M059J (cell line): ENCODE data around the gene HPCA. TPM values are rescaled to one million over a fixed set of nuclear protein-coding genes. Genes with fewer than 3 reads are reported as not detected.

Source experiments
- DNase-seq: peaks from one replicate; pipeline ENCODE4 v3.0.0-alpha.2; 2012; ENCODE audit warnings: low read depth
- total RNA-seq: library from RNA; depleted of rRNA; stranded (reverse); fragments of >200 nt; shearing (Covaris generic); gene quantifications from 2 replicates; pipeline ENCODE4 v1.2.3, GENCODE V29; 2014; rRNA removed

Gene HPCA
- 0.07 TPM in 1 of 2 replicates, not detected in the other for total RNA-seq

- DNase-seq: peak; percentile 51
These were observed at the start of gene HPCA for GRCh38 chr1:32886004-32886827. TSS of gene HPCA (plus strand) at chr1:32886491. CDS start at chr1:32888899, 2,408 bp downstream.

DNA sequence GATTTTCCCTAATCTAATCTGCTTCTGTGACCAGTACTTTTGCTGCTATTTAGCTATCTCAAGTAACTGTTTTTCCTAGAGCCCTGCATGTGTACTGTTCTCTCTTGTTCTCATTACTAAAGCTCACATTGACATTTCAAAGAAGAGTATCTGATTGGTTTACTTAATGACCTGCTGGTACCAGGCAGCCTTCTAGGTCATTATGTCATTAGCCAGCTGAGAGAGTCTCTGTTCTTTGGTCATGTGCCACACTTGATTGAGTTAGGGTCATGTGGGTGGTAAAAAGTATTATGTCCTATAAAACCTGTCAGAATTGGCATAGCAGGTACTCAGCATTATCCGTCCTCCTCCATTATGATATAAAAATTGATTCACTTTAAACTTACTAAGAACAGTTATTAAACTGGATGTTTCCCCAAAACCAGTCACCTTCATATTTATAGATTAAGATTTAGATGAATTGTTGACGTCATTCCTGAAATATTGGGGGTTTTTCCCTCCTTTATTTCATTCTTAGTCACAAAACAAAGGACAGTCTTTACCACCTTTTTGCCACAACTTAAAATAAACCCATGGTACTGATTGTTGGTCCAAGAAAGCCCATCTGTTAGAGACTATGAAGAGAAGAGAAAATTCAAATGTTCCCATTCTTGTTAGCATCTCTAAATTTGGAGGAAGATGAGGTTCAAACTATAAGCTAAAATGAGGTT, 37.8 kb upstream of the HPCA start:
- DNase-seq: no peak

GRCh38 chr1:32855861-32856617, 30.3 kb upstream of the HPCA start:
- no peak for DNase-seq

DNA sequence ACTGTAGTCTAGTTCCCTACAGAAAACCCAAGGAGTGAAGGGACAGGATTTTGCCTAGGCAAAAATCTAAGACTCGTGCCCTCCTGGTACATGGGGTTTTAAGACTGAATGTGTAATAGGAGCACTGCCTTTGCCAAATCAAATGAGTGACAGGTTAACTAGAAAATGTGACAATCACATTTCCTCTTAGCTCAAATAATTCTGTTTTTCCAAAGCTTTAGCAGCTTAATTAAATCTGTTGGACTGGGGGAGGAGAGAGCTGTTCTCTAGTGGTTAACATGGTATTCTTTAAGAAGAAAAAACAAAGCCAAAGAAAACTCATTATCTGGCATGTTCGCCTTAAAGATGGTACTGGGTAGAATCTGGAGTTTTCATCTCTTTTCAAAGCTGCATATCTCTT, 28.2 kb upstream of the HPCA start:
- no peak for DNase-seq

DNA sequence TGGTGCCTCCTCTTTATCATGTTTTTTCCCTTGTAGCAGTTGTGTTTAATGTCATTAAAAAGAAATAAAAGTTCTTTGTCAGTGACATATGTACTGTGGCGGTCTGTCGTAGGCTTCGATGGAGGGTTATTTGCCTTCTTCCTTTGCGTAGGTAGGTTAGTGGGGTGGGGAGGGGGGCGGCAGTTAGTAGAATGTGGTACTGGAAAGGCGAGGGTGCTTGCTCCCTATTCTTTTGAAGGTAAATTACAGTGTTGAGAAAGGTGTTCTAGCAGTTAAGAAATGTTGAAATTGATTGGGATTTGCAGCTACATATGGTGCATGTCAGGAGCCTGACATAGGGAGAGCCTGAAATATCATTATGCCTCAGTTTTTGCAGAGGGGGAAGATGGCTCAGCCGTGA, 27.5 kb upstream of the HPCA start:
- DNase-seq: no peak

- no peak for DNase-seq
These were observed 26.4 kb upstream of the HPCA start for GRCh38 chr1:32859915-32860314.

DNA sequence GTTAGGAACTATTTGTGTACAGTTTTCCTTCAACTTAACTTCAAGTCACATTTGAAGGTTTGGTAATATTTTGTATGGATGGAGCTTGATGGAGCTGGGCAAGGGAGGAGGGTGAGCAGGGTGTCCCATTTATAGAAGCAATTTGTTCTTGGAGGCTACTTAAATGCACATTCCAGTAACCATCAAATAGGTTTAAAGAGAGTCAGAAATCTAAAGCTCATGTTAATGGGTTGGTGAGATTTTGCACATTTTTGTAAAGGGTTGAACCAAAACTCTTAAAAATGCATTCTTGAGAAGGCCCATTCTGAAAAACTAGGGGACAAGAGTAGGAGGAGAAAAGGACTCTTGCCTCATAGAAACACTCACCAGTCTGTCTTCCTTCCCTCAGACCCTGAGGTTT, 25.7 kb upstream of the HPCA start:
- DNase-seq: no peak

DNA sequence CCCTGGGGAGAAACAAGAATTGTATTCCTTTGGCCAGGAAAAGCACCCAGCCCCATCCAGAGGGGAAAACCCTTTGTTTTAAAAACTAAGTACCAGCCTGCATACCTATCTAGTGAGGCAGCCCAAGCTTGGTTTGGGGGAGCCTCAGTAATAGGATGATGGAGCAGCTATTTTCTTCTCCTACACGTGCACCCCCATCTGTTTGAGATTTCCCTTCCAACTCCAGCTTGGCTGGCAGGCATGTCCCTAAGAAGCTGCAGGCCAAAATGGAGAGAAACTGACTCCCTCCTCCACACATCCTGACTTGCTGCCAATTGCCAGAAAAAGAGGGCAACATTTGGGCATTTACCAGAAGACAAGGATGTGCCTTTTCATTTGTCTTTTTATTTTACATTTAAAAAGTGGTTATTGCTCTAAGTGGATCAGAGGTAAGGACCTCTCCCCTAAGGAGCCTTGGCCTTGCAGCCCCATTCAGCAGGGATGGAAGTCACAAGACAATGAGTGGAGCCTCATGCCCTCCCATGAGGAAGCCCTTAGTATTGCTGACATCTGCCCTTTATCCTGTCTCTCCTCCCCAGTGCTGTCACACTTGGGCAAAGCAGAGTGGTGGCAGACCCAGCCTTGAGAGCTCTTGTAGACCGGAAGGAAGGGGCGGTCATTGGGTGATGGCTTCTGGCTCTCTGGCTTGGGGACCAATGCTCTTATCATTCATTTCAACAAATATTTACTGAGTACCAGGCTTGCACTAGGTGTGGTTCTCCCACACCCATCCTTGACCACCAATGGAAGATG, 24.2 kb upstream of the HPCA start:
- DNase-seq: peak; percentile 51

DNA sequence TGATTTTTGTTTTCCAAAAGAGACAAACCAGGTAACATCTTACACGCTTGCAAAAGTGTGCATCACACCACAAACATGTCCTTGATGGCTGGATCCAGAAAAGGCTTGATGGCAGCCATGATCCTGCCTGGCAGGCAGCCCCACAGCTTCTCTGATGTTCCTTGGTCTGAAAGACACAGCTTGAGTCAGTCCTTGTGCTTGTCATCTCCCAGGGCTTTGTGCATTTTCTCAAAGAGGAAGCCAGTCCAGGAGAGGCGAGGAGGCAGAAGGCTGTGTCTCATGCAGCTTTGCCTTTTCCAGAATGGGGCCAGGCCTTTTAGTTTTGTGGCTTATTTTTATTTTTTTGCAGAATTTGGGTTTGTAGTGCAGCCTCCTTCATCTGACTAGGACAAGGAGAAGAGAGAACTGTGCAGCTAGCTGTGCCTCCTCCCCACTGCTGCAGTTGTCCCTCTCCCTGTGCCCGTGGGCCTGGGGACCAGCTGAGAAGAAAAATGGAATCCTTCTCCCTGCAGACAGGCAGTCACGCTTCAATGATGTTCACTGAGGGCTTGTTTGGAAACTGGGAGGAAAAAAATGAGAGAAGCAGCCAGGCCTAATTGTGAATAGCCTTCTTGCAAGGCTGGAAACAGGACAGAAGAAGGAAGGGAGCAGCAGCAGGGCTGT, 22.9 kb upstream of the HPCA start:
- DNase-seq: no peak

DNA sequence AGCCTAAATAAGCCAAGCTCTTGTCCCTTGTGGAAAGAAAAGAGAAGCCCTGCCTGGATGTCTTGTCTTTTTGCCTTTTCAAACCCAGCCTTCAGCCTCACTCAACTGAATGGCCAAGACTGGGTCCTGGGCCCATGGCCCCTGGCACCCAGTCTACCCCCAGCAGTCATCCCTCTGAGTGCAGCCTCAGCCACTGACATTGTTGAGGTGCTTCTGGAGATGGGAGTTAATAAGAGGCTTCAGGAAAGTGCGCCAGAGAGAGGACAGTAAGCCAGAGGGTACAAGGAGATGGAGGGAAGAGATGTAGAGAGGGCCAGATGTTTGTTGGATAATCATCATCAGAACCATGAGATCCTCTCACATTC, 22.4 kb upstream of the HPCA start:
- DNase-seq: no peak

DNA sequence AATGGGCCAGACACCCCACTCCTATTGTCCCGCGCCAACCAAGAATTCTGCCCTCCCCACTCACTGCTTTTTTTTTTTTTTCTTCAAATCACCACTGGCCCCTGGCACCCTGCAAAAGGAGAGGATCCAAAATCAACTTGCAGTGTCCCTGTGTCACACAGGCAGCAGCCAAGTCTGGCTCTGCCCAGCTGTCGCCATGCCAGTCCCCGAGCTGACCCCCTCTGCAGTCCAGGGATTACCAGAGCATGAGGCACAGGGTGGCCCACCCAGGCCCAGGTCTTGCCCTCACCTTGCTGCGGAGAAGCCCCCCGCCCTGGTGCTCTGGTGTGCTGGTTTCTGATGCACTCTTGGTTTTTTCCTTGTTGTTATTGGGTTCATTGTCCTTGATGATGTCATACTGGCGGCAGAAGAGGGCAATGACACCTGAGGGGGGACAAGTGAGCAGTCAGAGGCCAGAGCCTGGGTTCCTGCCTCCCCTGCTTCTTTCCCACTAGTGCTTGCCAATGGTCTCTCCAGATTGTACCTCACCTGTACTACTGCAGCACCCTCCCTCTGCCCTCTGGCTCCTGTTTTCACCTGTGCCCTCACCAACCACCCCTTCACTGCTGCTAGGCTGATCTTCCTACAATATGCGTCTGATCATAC, 21.8 kb upstream of the HPCA start:
- no peak for DNase-seq

- no peak for DNase-seq
These were observed 20.5 kb upstream of the HPCA start for GRCh38 chr1:32865639-32866405.

- no peak for DNase-seq
These were observed 19.1 kb upstream of the HPCA start for GRCh38 chr1:32867151-32867550.

- no peak for DNase-seq
These were observed 18.6 kb upstream of the HPCA start for GRCh38 chr1:32867671-32868070.

GRCh38 chr1:32868085-32868484, 18.2 kb upstream of the HPCA start:
- no peak for DNase-seq

DNA sequence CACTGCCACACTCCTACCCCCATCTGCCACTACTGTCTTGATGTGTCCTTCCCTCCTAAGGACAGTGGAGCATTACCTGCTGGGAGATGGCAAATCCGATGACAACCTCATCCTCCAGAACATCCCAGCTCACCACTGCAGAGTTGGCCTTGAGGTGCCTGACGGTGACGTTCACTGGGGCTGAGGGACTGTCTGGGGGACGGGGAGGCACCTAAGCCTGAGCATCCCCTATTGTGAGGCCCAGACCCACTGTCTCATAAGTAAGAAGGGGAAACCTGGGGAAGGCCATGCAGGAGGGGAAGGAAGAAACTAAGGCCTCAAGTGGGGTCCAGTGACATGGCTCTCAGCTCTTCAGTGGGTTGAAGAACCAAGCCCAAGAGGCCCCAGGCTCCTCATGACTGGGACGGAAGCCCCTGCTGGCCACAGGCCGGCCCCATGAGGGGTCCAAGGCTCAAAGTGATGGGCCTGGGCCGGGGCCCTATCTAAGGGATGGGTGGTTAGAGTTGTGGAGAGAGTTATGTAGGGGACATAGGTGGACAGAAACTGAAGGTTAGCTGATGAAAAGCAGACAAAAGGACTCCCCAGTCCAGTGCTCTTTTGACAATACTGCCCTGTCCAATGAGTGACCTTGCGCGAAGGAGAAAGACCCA, 17.4 kb upstream of the HPCA start:
- DNase-seq: no peak

DNA sequence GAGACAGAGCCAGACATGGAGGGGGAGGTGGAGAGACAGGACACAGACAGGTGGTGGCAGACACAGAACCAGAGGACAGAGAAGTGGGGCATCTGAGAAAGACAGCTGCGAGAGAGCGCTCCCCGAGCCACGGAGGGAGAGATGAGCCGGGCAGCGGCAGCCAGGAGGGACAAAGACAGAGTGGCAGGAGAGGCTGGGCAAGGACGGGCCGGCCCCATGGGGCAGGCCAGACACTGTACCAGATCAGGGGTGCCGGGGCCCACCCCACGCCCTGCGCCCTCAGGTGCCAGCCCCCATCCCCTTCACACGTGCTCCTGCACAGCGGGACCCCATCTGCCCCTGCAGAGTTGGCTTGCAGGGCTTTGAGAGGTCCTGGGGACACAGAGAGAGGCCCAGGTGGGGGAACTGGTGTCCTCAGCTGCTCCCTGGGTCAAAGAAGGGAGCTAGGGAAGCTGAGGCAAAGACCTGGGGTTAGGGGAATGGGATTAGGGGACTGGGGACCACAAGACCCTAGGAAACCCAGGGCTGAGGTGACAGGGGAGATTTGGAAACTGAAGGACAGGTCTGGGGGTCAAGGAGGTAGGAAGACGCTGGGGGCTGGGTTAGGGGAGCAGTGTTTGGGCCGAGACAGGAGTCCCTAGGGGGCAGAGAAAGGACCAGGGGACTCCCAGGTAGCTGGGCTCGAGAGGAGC, 16.2 kb upstream of the HPCA start:
- DNase-seq: no peak

DNA sequence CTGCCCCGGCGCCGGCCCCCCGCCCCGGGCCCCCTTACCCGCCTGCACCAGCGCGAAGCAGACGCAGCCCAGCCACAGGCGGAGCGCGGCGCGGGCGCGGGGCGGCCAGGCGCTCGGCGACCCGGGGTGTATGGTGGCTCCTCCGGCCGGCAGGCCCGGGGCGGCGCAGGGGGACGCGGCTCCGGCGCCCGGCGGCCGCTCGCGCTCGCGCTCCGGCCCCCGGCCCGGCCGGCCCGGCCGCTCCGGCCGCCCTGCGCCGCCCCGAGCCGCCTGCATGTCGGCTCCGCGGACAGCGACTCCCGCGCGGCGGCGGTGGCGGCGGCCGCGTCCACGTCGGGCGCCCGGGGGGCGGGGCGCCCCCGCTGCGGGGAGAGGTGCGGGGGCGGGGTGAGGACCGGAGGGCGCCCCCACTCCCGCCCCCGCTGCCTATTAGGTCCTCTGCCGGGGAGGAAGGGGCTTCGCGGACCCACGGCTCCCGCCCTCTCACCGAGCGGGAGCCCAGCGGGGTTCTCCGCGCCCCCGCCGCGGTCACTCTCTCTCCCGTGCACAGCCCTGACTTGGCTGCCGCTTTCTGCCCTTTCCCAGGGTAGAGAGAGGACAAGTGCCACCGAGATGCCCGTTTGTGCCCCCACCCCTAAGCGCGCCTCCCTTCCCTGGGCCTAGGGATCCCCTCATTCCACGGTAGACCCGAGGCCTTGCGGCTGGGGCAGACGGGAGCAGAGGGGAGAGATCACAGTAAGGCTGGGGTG, 15.5 kb upstream of the HPCA start, which contains the start of gene FNDC5:
Gene FNDC5, minus strand, starts transcription at position 298 of the 749 bp plus-strand sequence.
- DNase-seq: peak; percentile 42
